GM13976 (cell line): ENCODE measurements around the gene UBALD2.
"Not testable (repeated sequence)": the region's sequence is repeated elsewhere in the genome, so short reads cannot be mapped to it uniquely, and the experiment has no call there.

ENCODE experiments used
- DNase-seq: peaks from one replicate; pipeline ENCODE4 v3.0.0; 2012; ENCODE audit warnings: low spot score
- in situ Hi-C: fragments of 300-500 bp; cut with MboI; formaldehyde crosslinking; loops from one replicate; pipeline ENCODE4 v1.12.0; 2022; ENCODE audit warnings: low sequenced_read_pairs, mixed read lengths, inconsistent platforms; ENCODE audit not compliant: unreplicated experiment
- TF ChIP-seq, protein P1 (sequence below): IDR thresholded peaks from 2 replicates; pipeline ENCODE4 v1.5.1; 2012; ENCODE audit warnings: borderline replicate concordance, mild to moderate bottlenecking; ENCODE audit not compliant: insufficient read depth; ENCODE audit errors: extremely low read depth, missing control alignments, control extremely low read depth

UBALD2 gene

DNA sequence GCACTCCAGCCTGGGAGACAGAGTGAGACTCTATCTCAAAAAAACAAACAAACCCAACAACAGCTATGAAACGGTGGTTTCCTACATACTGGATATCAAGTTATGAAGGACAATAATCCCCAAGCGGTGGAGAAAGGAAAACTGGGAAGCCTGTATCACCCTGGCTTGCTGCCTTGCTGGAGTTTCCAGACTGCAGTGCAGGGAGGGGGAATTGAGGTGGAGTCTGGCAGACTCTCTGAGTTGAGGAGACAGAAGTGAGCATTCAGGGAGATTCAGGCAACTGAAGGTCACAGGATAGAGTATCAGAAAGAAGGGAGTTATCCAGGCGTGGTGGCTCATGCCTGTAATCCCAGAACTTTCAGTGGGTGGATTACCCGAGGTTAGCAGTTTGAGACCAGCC lies 31.0 kb downstream of the UBALD2 start:
- TF ChIP-seq, protein P1, sequence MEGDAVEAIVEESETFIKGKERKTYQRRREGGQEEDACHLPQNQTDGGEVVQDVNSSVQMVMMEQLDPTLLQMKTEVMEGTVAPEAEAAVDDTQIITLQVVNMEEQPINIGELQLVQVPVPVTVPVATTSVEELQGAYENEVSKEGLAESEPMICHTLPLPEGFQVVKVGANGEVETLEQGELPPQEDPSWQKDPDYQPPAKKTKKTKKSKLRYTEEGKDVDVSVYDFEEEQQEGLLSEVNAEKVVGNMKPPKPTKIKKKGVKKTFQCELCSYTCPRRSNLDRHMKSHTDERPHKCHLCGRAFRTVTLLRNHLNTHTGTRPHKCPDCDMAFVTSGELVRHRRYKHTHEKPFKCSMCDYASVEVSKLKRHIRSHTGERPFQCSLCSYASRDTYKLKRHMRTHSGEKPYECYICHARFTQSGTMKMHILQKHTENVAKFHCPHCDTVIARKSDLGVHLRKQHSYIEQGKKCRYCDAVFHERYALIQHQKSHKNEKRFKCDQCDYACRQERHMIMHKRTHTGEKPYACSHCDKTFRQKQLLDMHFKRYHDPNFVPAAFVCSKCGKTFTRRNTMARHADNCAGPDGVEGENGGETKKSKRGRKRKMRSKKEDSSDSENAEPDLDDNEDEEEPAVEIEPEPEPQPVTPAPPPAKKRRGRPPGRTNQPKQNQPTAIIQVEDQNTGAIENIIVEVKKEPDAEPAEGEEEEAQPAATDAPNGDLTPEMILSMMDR = no peak
- DNase-seq = no peak
- in situ Hi-C loops = loop anchor here (10.0 to 25.0 kb wide), 2 partner anchors 291 to 384 kb away; partner anchors contain the start of genes CDK3 and MRPL38

DNA sequence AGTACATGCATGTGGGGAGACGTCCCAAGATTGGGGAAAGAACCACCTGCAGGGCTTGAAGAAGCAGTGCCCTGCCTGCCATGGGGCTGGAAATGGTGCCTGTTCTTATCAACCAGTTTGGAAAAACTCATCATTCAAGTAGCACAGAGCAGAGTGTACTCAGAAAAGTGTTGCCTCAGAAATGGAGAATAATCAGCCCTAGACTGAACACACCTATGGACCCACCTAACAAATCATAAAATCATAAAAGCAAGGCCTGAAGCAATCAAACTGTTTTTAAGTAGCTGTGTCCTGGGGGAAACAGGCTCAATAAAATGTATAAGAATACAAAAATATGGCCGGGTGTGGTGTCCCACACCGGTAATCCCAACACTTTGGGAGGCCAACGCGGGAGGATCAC lies 31.7 kb downstream of the UBALD2 start:
- no peak for DNase-seq
- TF ChIP-seq, protein P1 = no peak
- in situ Hi-C loops = loop anchor here (10.0 to 25.0 kb wide), 2 partner anchors 292 to 385 kb away; partner anchors contain the start of genes CDK3 and MRPL38

DNA sequence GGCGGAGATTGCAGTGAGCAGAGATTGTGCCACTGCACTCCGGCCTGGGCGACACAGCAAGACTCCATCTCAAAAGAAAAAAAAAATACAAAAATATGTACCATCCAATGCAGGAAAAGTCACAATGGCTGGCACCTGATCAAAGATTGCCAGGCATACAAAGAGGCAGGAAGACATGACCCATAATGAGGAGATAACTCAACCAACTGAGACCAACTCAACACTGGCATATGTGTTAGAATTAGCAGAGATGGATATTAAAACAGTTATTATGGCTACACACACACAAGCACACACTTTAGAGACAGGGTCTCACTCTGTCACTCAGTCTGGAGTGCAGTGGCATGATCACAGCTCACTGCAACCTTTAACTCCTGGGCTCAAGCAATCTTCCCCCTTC lies 32.3 kb downstream of the UBALD2 start:
- DNase-seq = no peak
- in situ Hi-C loops = loop anchor here (10.0 to 25.0 kb wide), 2 partner anchors 293 to 385 kb away; partner anchors contain the start of genes CDK3 and MRPL38
- TF ChIP-seq, protein P1 = no peak

DNA sequence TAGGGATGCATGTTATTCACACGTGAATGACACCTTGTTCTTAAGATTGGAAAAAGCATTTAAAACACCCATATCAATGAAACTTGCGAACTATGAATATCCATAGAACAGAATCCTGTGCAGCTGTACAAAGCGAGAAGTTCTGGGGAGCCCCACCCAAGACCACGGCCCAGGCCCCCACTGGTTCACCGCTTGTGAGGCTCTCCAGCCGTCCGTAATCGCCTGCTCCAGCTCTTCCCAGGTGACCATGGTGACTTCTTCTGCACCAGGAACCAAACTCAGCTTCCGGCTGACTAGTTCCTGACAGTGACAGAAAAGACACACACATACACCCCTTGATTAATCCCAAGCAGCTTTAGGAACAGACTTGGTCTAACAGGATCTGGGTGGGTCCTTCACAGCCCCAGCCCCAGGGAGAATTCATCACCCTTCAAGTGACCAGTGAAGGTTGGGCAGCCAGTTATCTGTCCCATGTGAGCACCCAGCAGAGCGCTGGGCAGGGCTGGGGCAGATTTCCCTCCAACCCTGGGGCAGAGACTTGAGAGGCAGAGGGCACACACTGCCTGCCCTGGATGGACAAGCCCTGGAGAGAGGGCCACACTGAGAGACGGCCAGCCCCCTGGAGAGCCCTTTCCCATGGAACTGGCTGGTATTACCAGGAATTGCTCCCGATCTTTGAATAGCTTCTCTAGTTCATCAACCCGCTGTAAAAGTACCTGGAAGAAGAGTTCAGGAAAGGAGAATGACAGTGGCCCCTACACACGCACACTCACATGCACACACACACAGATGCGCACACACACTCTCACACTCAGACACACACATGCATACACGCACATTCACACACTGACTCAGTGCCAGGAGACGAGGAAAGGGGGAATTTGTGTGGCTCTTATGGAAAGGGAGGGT lies 39.3 kb downstream of the UBALD2 start:
- TF ChIP-seq, protein P1 = no peak
- in situ Hi-C loops = loop anchor here (5.0 kb wide), 1 partner anchor 98 kb away; no protein-coding TSS in a partner anchor
- no peak for DNase-seq

DNA sequence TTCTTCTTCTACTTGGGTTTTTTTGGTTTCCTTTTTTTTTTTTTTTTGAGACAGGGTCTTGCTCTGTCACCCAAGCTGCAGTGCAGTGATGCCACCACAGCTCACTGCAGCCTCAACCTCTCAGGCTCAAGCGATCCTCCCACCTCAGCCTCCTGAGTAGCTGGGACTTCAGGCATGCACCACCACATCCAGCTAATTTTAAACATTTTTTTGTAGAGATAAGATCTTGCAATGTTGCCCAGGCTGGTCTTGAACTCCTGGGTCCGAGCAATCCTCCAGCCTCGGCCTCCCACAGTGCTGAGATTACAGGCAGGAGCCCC lies 39.9 kb downstream of the UBALD2 start:
- DNase-seq, in situ Hi-C loops: not testable (repeated sequence)

DNA sequence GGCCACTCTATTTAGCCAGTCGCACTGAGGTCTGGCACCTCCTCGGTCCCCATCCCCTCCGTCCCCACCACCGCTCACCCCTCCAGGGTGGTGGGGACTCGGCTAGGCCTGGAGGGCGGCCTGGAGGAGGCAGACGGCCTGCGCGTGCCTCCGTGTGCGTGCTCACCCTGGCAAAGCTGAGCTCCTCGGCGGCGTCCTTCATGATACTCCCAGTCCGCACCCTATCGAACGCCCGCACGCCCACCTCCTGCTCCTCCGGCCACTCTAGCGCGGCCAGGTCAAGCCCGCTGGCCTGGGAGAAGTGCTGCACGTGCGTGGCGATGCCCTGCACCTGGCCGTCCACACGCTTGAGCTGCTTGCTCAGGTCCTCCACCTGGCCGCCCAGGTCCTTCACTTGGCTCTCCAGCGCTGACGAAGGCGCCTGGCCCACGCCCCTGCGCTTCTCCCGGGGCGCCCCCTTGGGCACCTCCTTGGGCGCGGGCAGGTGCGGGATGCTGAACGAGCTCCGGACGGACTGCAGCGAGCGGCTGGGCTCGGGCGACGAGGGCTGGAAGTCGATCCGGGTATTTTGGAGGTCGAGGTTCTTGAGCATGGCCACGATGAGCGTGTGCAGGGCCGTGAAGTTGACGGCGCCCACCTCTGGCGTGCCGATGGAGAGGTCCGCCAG lies 42.3 kb downstream of the UBALD2 start:
- TF ChIP-seq, protein P1 = no peak
- DNase-seq = no peak
- in situ Hi-C loops = no loop called here

DNA sequence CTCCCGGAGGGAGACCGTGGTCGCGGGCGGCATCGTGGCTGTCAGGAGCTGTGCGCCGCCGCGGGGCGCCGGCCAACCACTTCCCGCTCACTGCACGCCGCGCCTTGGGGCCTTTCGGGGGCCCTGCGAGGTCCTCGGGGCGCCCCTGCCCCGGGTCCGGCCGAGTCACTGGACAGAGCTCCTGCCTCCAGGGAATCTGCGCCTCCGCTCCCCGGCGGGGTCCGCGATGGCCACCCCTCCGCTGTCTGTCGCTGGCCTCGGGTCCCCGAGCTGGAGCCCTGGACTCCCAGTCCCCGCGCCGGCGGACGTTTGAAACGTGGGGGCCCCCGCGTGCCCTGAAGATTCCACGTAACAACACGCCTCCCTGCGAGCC lies 42.8 kb downstream of the UBALD2 start, which contains the start of gene QRICH2:
QRICH2 (minus strand) TSS at position 311 of the 373 bp plus-strand sequence; CDS start at position 33, 278 bp downstream.
- no peak for DNase-seq
- TF ChIP-seq, protein P1 = no peak
- in situ Hi-C loops = no loop called here
